Measurements from ENCODE around the gene APOO. TPM values are rescaled to one million over a fixed set of nuclear protein-coding genes. Genes with fewer than 3 reads are reported as not detected.

APOO gene
- total and polyA plus RNA-seq, 7 experiments from 2014 or later: 5.4 to 21.2 (median 13.9) TPM

- no peak overlapping the region for H3K27ac ChIP-seq (ENCODE audit: low read depth, low read length)
- Mint-ChIP-seq H3K27ac (no peak overlapping the region), H3K4me1 (peaks cover 0 to 12% (median 0%) of the 10 kb centered on the region in 7 donors), H3K27me3 (peaks cover 0 to 6% (median 5%) of the 10 kb centered on the region in 5 donors), H3K36me3 (no peaks in the 10 kb centered on the region), H3K4me3 (peak overlapping the region in 7 of 10 donors; percentile 25 to 57 (median 46)), H3K9me3 (peaks cover 0 to 5% (median 0%) of the 10 kb centered on the region in 11 donors)
- H3K36me3 ChIP-seq (ENCODE audit: control insufficient read depth in 2 of 3, insufficient read depth in 3 of 3, low read length in 3 of 3): no peaks in the 10 kb centered on the region
- peak; percentile 40 for ATAC-seq
- intact Hi-C loops (cut with micrococcal nuclease): no loop called here
- no peak for DNase-seq
- no peaks in the 10 kb centered on the region for H3K4me1 ChIP-seq (ENCODE audit: control insufficient read depth in 2 of 2, insufficient read depth in 2 of 2, low read length in 2 of 2)
- POLR2A ChIA-PET: no interaction called here
- H3K4me3 ChIP-seq (ENCODE audit: low read length): no peak overlapping the region
- CTCF ChIA-PET: no interaction called here
- no peaks in the 10 kb centered on the region for H3K9me3 ChIP-seq (ENCODE audit: control insufficient read depth in 2 of 3, low read length in 3 of 3)
- H3K27me3 ChIP-seq (ENCODE audit: control insufficient read depth in 2 of 2, insufficient read depth in 2 of 2, low read length in 2 of 2): no peaks in the 10 kb centered on the region
Measured at GRCh38 chrX:23811108-23811651, 96.6 kb downstream of the APOO start.

- H3K27me3 ChIP-seq (ENCODE audit: control insufficient read depth in 2 of 2, insufficient read depth in 2 of 2, low read length in 2 of 2): no peaks in the 10 kb centered on the region
- CTCF ChIA-PET: no interaction called here
- Mint-ChIP-seq H3K4me3 (peak overlapping the region in 2 of 10 donors; percentile 57), H3K27me3 (peaks cover 0 to 6% (median 5%) of the 10 kb centered on the region in 5 donors), H3K9me3 (peaks cover 0 to 5% (median 0%) of the 10 kb centered on the region in 11 donors), H3K4me1 (peaks cover 0 to 12% (median 0%) of the 10 kb centered on the region in 7 donors), H3K27ac (no peak overlapping the region), H3K36me3 (no peaks in the 10 kb centered on the region)
- H3K4me1 ChIP-seq (ENCODE audit: control insufficient read depth in 2 of 2, insufficient read depth in 2 of 2, low read length in 2 of 2): no peaks in the 10 kb centered on the region
- H3K4me3 ChIP-seq (ENCODE audit: low read length): no peak overlapping the region
- POLR2A ChIA-PET: no interaction called here
- ATAC-seq (no peak), DNase-seq (no peak)
- no peaks in the 10 kb centered on the region for H3K36me3 ChIP-seq (ENCODE audit: control insufficient read depth in 2 of 3, insufficient read depth in 3 of 3, low read length in 3 of 3)
- intact Hi-C loops (cut with micrococcal nuclease): no loop called here
- no peaks in the 10 kb centered on the region for H3K9me3 ChIP-seq (ENCODE audit: control insufficient read depth in 2 of 3, low read length in 3 of 3)
- H3K27ac ChIP-seq (ENCODE audit: low read depth, low read length): no peak overlapping the region
Measured at GRCh38 chrX:23810279-23810678, 97.5 kb downstream of the APOO start.

GRCh38 chrX:23805389-23805788 lies 102.3 kb downstream of the APOO start:
- Mint-ChIP-seq H3K36me3 (no peaks in the 10 kb centered on the region), H3K27me3 (no peaks in the 10 kb centered on the region), H3K4me1 (peaks cover 0 to 8% (median 2%) of the 10 kb centered on the region in 7 donors), H3K4me3 (no peak overlapping the region), H3K9me3 (no peaks in the 10 kb centered on the region), H3K27ac (peak overlapping the region in 1 of 9 donors; percentile 51)
- intact Hi-C loops (cut with micrococcal nuclease): no loop called here
- no peak for DNase-seq
- ATAC-seq: no peak
- Histone ChIP-seq H3K27ac (ENCODE audit: low read depth, low read length) (no peak overlapping the region), H3K4me3 (ENCODE audit: low read length) (no peak overlapping the region), H3K4me1 (ENCODE audit: control insufficient read depth in 2 of 2, insufficient read depth in 2 of 2, low read length in 2 of 2) (no peaks in the 10 kb centered on the region), H3K36me3 (ENCODE audit: control insufficient read depth in 2 of 3, insufficient read depth in 3 of 3, low read length in 3 of 3) (no peaks in the 10 kb centered on the region), H3K27me3 (ENCODE audit: control insufficient read depth in 2 of 2, insufficient read depth in 2 of 2, low read length in 2 of 2) (no peaks in the 10 kb centered on the region), H3K9me3 (ENCODE audit: control insufficient read depth in 2 of 3, low read length in 3 of 3) (no peaks in the 10 kb centered on the region)
- ChIA-PET POLR2A (no interaction called here), CTCF (no interaction called here)

GRCh38 chrX:23804578-23804977 lies 103.2 kb downstream of the APOO start:
- no peak overlapping the region for H3K4me3 ChIP-seq (ENCODE audit: low read length)
- Mint-ChIP-seq H3K27ac (no peak overlapping the region), H3K4me3 (no peak overlapping the region), H3K27me3 (no peaks in the 10 kb centered on the region), H3K36me3 (no peaks in the 10 kb centered on the region), H3K9me3 (no peaks in the 10 kb centered on the region), H3K4me1 (peaks cover 0 to 8% (median 2%) of the 10 kb centered on the region in 7 donors)
- ATAC-seq: no peak
- H3K36me3 ChIP-seq (ENCODE audit: control insufficient read depth in 2 of 3, insufficient read depth in 3 of 3, low read length in 3 of 3): no peaks in the 10 kb centered on the region
- no peaks in the 10 kb centered on the region for H3K4me1 ChIP-seq (ENCODE audit: control insufficient read depth in 2 of 2, insufficient read depth in 2 of 2, low read length in 2 of 2)
- intact Hi-C loops (cut with micrococcal nuclease): no loop called here
- no peaks in the 10 kb centered on the region for H3K27me3 ChIP-seq (ENCODE audit: control insufficient read depth in 2 of 2, insufficient read depth in 2 of 2, low read length in 2 of 2)
- H3K27ac ChIP-seq (ENCODE audit: low read depth, low read length): no peak overlapping the region
- ChIA-PET POLR2A (no interaction called here), CTCF (no interaction called here)
- DNase-seq: no peak
- no peaks in the 10 kb centered on the region for H3K9me3 ChIP-seq (ENCODE audit: control insufficient read depth in 2 of 3, low read length in 3 of 3)

GRCh38 chrX:23803931-23804381 lies 103.8 kb downstream of the APOO start:
- H3K4me3 Mint-ChIP-seq: no peak overlapping the region
- intact Hi-C loops (cut with micrococcal nuclease): no loop called here

GRCh38 chrX:23802431-23802830 lies 105.3 kb downstream of the APOO start:
- POLR2A ChIA-PET: no interaction called here
- Histone ChIP-seq H3K4me3 (ENCODE audit: low read length) (no peak overlapping the region), H3K4me1 (ENCODE audit: control insufficient read depth in 2 of 2, insufficient read depth in 2 of 2, low read length in 2 of 2) (no peaks in the 10 kb centered on the region), H3K9me3 (ENCODE audit: control insufficient read depth in 2 of 3, low read length in 3 of 3) (no peaks in the 10 kb centered on the region), H3K27ac (ENCODE audit: low read depth, low read length) (no peak overlapping the region), H3K36me3 (ENCODE audit: control insufficient read depth in 2 of 3, insufficient read depth in 3 of 3, low read length in 3 of 3) (no peaks in the 10 kb centered on the region), H3K27me3 (ENCODE audit: control insufficient read depth in 2 of 2, insufficient read depth in 2 of 2, low read length in 2 of 2) (no peaks in the 10 kb centered on the region)
- CTCF ChIA-PET: no interaction called here
- no peak for ATAC-seq
- Mint-ChIP-seq H3K27ac (no peak overlapping the region), H3K4me3 (no peak overlapping the region), H3K9me3 (no peaks in the 10 kb centered on the region), H3K27me3 (no peaks in the 10 kb centered on the region), H3K4me1 (peaks cover 0 to 8% (median 2%) of the 10 kb centered on the region in 7 donors), H3K36me3 (no peaks in the 10 kb centered on the region)
- intact Hi-C loops (cut with micrococcal nuclease): no loop called here
- DNase-seq: no peak

More at GRCh38 chrX:23803931-23804381, 103.8 kb downstream of the APOO start:
- no peaks in the 10 kb centered on the region for H3K36me3 ChIP-seq (ENCODE audit: control insufficient read depth in 2 of 3, insufficient read depth in 3 of 3, low read length in 3 of 3)
- POLR2A ChIA-PET: no interaction called here
- ATAC-seq: no peak
- H3K27me3 ChIP-seq (ENCODE audit: control insufficient read depth in 2 of 2, insufficient read depth in 2 of 2, low read length in 2 of 2): no peaks in the 10 kb centered on the region
- no peaks in the 10 kb centered on the region for H3K9me3 Mint-ChIP-seq
- no peaks in the 10 kb centered on the region for H3K36me3 Mint-ChIP-seq
- no peaks in the 10 kb centered on the region for H3K4me1 ChIP-seq (ENCODE audit: control insufficient read depth in 2 of 2, insufficient read depth in 2 of 2, low read length in 2 of 2)
- DNase-seq: no peak
- no peak overlapping the region for H3K27ac ChIP-seq (ENCODE audit: low read depth, low read length)
- H3K27ac Mint-ChIP-seq: no peak overlapping the region
- CTCF ChIA-PET: no interaction called here
- H3K4me3 ChIP-seq (ENCODE audit: low read length): no peak overlapping the region
- no peaks in the 10 kb centered on the region for H3K27me3 Mint-ChIP-seq
- H3K4me1 Mint-ChIP-seq: peaks cover 0 to 8% (median 2%) of the 10 kb centered on the region in 7 donors
- H3K9me3 ChIP-seq (ENCODE audit: control insufficient read depth in 2 of 3, low read length in 3 of 3): no peaks in the 10 kb centered on the region

- no peak overlapping the region for H3K27ac ChIP-seq (ENCODE audit: low read depth, low read length)
- ATAC-seq (no peak), DNase-seq (no peak)
- H3K27ac Mint-ChIP-seq: no peak overlapping the region
- intact Hi-C loops (cut with micrococcal nuclease): no loop called here
- no peaks in the 10 kb centered on the region for H3K9me3 ChIP-seq (ENCODE audit: control insufficient read depth in 2 of 3, low read length in 3 of 3)
- H3K36me3 Mint-ChIP-seq: no peaks in the 10 kb centered on the region
- H3K36me3 ChIP-seq (ENCODE audit: control insufficient read depth in 2 of 3, insufficient read depth in 3 of 3, low read length in 3 of 3): no peaks in the 10 kb centered on the region
- H3K4me1 Mint-ChIP-seq: peaks cover 0 to 8% (median 2%) of the 10 kb centered on the region in 7 donors
- no peaks in the 10 kb centered on the region for H3K27me3 Mint-ChIP-seq
- H3K4me3 Mint-ChIP-seq: no peak overlapping the region
- H3K4me1 ChIP-seq (ENCODE audit: control insufficient read depth in 2 of 2, insufficient read depth in 2 of 2, low read length in 2 of 2): no peaks in the 10 kb centered on the region
- H3K27me3 ChIP-seq (ENCODE audit: control insufficient read depth in 2 of 2, insufficient read depth in 2 of 2, low read length in 2 of 2): no peaks in the 10 kb centered on the region
- POLR2A ChIA-PET: no interaction called here
- CTCF ChIA-PET: no interaction called here
- no peaks in the 10 kb centered on the region for H3K9me3 Mint-ChIP-seq
- no peak overlapping the region for H3K4me3 ChIP-seq (ENCODE audit: low read length)
Measured at GRCh38 chrX:23799469-23800065, 108.2 kb downstream of the APOO start.
